Mononuclear cell (primary cell): ENCODE data around the gene HSD17B8. TPM values are rescaled to one million over a fixed set of nuclear protein-coding genes. Genes with fewer than 3 reads are reported as not detected.

Source experiments
- H3K27me3 ChIP-seq: 2 replicates; pipeline ENCODE4 v1.6.0; 2011; ENCODE audit warnings: low read length, control low read depth; ENCODE audit not compliant: insufficient read depth
- H3K4me1 ChIP-seq: 2 replicates; pipeline ENCODE4 v1.5.1; 2011; ENCODE audit warnings: mild to moderate bottlenecking, low read length, control low read depth; ENCODE audit not compliant: insufficient read depth
- H3K4me3 ChIP-seq: 2 replicates; pipeline ENCODE4 v1.5.1; 2011; ENCODE audit warnings: mild to moderate bottlenecking, low read length, moderate library complexity
- H3K9me3 ChIP-seq: 2 replicates; pipeline ENCODE4 v1.5.1; 2011; ENCODE audit warnings: low read depth, mild to moderate bottlenecking, control low read depth, low read length
- total RNA-seq: library from RNA; depleted of rRNA; stranded (reverse); fragments of >200 nt; gene quantifications from one replicate; pipeline ENCODE4 v1.2.3, GENCODE V29; 2012

HSD17B8 gene
- total RNA-seq, result 6.4 TPM

- Histone ChIP-seq H3K9me3 (no peaks in the 10 kb centered on the region), H3K4me1 (peaks cover 45% of the 10 kb centered on the region)
Observed at GRCh38 chr6:33204415-33205190, at the start of gene HSD17B8. HSD17B8 (plus strand) TSS chr6:33204655; CDS start chr6:33204669, 14 bp downstream.

DNA sequence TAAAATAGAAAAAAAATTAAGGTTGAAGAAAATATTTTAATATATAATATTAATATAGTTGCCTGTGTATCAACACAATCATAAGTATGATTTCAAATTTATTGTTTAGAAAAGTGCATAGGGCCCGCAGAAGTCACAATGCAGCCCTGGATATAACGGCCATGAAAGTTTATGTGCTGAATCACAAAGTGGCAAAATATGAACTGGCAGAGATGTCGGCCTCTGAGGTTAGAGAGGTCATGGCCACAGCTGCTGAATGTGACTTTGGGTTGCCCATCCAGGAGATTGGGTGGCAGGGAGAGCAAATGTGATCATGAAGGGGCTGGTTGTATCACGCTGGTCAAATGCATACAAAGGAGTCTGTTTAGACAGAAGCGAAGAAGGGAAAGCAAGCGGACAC, 47.9 kb upstream of the HSD17B8 start:
- Histone ChIP-seq H3K4me3 (no peak overlapping the region), H3K9me3 (no peaks in the 10 kb centered on the region), H3K4me1 (peaks cover 10% of the 10 kb centered on the region), H3K27me3 (peaks cover 4% of the 10 kb centered on the region)

More at GRCh38 chr6:33204415-33205190, at the start of gene HSD17B8:
- H3K4me3 ChIP-seq, result peak within 1 kb of the TSS; percentile 61
- no peaks in the 10 kb centered on the region for H3K27me3 ChIP-seq

GRCh38 chr6:33156964-33157363, 47.5 kb upstream of the HSD17B8 start:
- no peaks in the 10 kb centered on the region for H3K9me3 ChIP-seq
- H3K4me1 ChIP-seq, result peaks cover 13% of the 10 kb centered on the region
- H3K27me3 ChIP-seq, result peaks cover 4% of the 10 kb centered on the region
- H3K4me3 ChIP-seq, result no peak overlapping the region

DNA sequence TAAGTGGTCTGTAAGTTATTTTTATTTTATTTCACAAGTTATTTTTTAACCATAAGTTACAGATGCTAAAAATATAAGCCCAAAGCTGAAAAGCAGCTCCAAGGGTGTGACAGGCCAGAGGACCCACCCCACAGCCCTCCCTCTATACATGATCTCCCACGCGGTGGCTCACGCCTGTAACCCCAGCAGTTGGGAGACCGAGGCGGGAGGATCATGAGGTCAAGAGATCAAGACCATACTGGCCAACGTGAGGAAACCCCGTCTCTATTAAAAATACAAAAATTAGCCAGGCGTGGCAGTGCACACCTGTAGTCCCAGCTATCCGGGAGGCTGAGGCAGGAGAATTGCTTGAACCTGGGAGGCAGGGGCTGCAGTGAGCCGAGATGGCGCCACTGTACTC, 44.4 kb upstream of the HSD17B8 start:
- Histone ChIP-seq H3K4me1 (peaks cover 15% of the 10 kb centered on the region), H3K9me3 (no peaks in the 10 kb centered on the region), H3K4me3 (no peak overlapping the region), H3K27me3 (no peaks in the 10 kb centered on the region)

DNA sequence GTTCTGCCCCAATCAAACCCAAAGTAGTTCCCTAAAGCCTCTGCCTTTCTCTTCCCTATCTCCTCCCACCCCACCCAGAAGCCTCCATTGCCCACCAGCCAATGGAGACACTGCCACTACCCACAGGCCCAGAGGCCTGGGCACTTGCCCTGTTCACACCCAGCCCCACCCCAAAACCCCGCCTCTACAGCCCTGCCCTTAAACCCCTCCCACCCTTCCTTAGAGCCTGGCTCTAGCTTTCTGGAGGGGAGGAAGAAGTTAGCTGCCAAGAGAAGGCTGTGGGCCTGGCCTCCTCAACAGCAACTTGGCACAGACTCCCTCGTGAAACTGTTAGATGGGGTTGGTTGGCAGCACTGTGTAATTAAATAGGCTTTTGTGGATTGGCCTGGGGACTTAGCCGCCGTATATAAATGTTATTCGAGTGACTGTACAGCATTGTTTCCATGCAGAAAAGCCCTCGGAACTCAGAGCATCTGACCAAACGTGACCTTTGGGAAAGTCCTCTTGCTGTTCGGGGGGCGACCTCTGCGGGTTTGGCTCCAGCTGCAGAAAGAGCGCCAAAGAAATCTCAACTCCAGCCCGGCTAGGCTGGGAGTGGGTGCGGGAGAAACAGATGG, 43.6 kb upstream of the HSD17B8 start:
- Histone ChIP-seq H3K9me3 (no peaks in the 10 kb centered on the region), H3K4me3 (no peak overlapping the region), H3K4me1 (peaks cover 15% of the 10 kb centered on the region), H3K27me3 (no peaks in the 10 kb centered on the region)

GRCh38 chr6:33161354-33162331, 42.8 kb upstream of the HSD17B8 start:
- no peaks in the 10 kb centered on the region for H3K27me3 ChIP-seq

DNA sequence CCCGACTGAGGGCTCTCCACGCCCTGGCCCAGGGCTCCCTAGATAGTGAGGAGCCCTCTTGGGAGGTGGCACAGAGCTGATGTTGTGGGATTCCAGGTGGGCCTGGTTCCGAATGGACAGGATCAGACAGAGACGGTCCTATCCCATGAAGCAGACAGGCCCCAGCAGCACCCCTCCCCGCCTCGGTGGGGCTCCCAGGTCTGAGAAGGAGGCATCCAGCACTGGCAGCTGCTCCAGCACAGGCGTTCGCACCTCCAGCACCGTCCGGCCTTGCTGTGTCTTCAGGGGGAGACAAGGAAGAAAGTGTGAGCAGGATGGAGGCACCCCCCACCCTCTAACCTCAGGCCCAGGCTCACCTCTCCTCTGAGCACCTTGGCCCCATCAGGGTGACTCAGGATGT, 40.9 kb upstream of the HSD17B8 start:
- peaks cover 15% of the 10 kb centered on the region for H3K4me1 ChIP-seq
- no peak overlapping the region for H3K4me3 ChIP-seq
- H3K9me3 ChIP-seq, result no peaks in the 10 kb centered on the region
- H3K27me3 ChIP-seq, result no peaks in the 10 kb centered on the region

More at GRCh38 chr6:33161354-33162331, 42.8 kb upstream of the HSD17B8 start:
- peak overlapping the region; percentile 3 for H3K4me3 ChIP-seq
- no peaks in the 10 kb centered on the region for H3K9me3 ChIP-seq
- H3K4me1 ChIP-seq, result peaks cover 15% of the 10 kb centered on the region

- H3K9me3 ChIP-seq, result no peaks in the 10 kb centered on the region
- no peaks in the 10 kb centered on the region for H3K27me3 ChIP-seq
- no peak overlapping the region for H3K4me3 ChIP-seq
- peaks cover 15% of the 10 kb centered on the region for H3K4me1 ChIP-seq
Observed at GRCh38 chr6:33164176-33164575, 40.3 kb upstream of the HSD17B8 start.

DNA sequence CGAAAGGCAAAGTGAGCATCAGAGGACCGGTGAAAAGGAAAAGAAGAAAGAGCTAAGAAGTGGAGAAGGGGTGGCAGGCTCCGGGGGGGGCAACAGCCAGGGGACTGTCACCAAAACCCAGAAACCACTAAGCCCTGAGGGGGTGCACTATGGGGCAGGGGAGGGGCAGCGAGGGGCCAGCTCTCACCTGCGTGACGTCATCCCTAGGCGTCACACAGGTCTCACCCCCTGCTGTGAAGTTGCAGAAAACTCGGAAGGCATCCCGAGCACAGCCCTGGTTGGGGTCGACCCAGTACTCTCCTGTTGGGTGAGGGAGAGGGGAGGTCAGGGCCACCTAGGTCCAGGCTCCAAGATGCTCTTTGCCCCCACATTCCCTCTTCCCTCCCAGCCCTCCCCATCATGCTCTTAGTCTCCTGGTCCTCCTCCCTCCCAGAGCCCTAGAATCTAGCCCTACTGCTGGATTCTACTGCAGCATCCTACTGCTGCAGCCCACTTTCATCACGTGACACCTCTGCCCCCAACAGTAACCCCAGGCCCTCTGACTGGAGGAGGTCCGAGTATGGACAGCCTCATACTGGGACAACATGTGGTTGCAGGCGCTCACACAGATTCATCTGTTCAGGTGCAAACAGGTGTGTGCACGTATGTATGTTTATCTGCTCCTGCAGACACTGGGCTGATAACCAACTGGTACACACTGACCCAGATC, 39.6 kb upstream of the HSD17B8 start:
- H3K4me3 ChIP-seq, result no peak overlapping the region
- no peaks in the 10 kb centered on the region for H3K9me3 ChIP-seq
- H3K27me3 ChIP-seq, result no peaks in the 10 kb centered on the region
- peaks cover 15% of the 10 kb centered on the region for H3K4me1 ChIP-seq

GRCh38 chr6:33165581-33166258, 38.7 kb upstream of the HSD17B8 start:
- Histone ChIP-seq H3K4me3 (no peak overlapping the region), H3K27me3 (no peaks in the 10 kb centered on the region), H3K4me1 (peaks cover 13% of the 10 kb centered on the region), H3K9me3 (no peaks in the 10 kb centered on the region)

DNA sequence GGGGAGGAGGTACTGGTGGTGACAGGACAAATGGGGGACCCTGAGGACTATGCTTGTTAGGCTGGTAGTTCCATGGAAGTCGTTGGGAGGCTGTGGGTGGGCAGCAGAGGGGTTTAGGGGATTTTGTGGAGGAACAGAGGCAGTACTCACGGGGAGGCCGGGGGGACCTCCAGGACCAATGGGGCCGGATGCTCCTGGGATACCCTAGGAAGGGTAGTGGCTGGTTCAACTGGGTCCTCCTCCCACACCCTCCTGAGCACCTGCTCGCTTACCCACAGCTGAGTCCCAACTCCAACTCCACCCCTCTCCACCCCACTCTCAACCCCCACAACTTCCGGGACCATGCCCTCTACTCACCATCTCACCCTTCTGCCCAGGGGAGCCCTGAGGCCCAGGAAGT, 38.1 kb upstream of the HSD17B8 start:
- Histone ChIP-seq H3K4me1 (peaks cover 6% of the 10 kb centered on the region), H3K9me3 (no peaks in the 10 kb centered on the region), H3K4me3 (no peak overlapping the region), H3K27me3 (no peaks in the 10 kb centered on the region)

GRCh38 chr6:33166811-33167210, 37.6 kb upstream of the HSD17B8 start:
- Histone ChIP-seq H3K4me1 (peaks cover 3% of the 10 kb centered on the region), H3K4me3 (no peak overlapping the region), H3K27me3 (no peaks in the 10 kb centered on the region), H3K9me3 (no peaks in the 10 kb centered on the region)

GRCh38 chr6:33167374-33168283, 36.8 kb upstream of the HSD17B8 start:
- Histone ChIP-seq H3K4me1 (no peaks in the 10 kb centered on the region), H3K27me3 (no peaks in the 10 kb centered on the region), H3K4me3 (no peak overlapping the region), H3K9me3 (no peaks in the 10 kb centered on the region)
